ENCODE results near the gene FOXC1. TPM values are rescaled to one million over a fixed set of nuclear protein-coding genes. Genes with fewer than 3 reads are reported as not detected.

Gene FOXC1
- total RNA-seq, 1 experiment from 2014 or later, result 40.7 TPM

DNA sequence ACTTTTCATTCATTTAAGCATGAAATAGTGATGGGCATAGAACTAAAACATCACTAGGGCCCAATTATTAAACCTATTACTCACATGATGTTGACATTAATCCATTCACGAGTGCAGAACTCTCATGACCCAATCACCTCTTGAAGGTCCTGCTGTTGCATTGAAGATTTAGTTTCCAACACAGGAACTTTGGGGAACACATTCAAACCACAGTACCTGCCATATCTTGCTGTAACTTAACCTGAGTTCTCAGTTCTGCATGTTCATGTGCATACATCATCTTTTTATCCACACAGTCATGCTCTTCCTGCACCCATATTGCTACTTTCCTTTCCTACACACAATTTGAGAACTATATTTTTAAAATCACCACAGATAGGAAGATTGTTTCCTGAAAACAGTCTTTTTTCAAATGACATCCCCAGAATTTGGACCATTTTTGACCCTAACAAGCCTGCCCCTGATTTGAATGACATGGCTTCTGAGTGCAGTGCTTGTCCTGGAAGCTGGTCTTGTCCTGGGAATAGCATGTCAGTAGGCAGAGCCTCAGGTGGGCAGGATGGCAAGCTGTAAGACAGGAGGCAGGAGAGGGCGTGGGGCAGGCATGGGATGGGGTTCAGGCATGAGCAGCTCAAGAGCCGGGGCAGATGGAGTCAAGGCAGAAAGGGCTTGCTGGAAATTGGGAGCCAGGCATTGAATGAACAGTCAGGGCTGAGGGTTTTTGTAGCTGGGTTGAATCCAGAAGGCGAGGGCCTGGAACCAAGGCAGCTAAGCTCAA, 49.2 kb upstream of the FOXC1 start:
- Histone ChIP-seq H3K4me2 (ENCODE audit: low read length) (no peak overlapping the region), H3K79me2 (ENCODE audit: insufficient read depth, low read length) (no peaks in the 10 kb centered on the region), H3K9ac (ENCODE audit: low read length) (no peak overlapping the region), H3K4me3 (replicated peaks in 1 of 2; ENCODE audit: low read depth in 1 of 2, low read length in 2 of 2) (no peak overlapping the region), H3K36me3 (ENCODE audit: control insufficient read depth in 1 of 2, insufficient read depth in 2 of 2, low read length in 2 of 2) (no peaks in the 10 kb centered on the region), H2AFZ (ENCODE audit: low read depth, low read length, poor library complexity, severe bottlenecking) (no peak overlapping the region), H3K4me1 (ENCODE audit: control insufficient read depth in 1 of 2, insufficient read depth in 2 of 2, low read length in 2 of 2) (0 out of 4 replicates have a peak, but pooled peaks cover 0 to 3% of the 10 kb centered on the region in 2 experiments), H3K9me2 (ENCODE audit: insufficient read depth) (no peaks in the 10 kb centered on the region), H3K27ac (ENCODE audit: low read depth, low read length) (no peak overlapping the region), H3K9me3 (ENCODE audit: control insufficient read depth in 1 of 2, insufficient read depth in 1 of 2, low read depth in 1 of 2, low read length in 2 of 2) (no peaks in the 10 kb centered on the region), H3K27me3 (ENCODE audit: insufficient read depth, low read length) (no peaks in the 10 kb centered on the region), H4K20me1 (ENCODE audit: insufficient read depth) (no peaks in the 10 kb centered on the region)
- ChIA-PET CTCF (interaction anchor here (1.0 kb wide), 1 partner anchor 8 kb away, joined by 6 read pairs; no protein-coding TSS in a partner anchor), RAD21 (ENCODE audit: low non-redundant PET in 1 of 2, low total read pairs in 2 of 2, uncharacterized antibody in 2 of 2, unreplicated experiment in 2 of 2) (no interaction called here), POLR2A (no interaction called here)
- no peak for DNase-seq (ENCODE audit: low read depth, low spot score)
- BruUV-seq (replicated peaks), result no TSS peak
- TF ChIP-seq POLR2A (IDR thresholded peaks at IDR 0.05; ENCODE audit: borderline replicate concordance, extremely low read depth, insufficient read depth, insufficient read length), result no peak
- TF ChIP-seq TCF7L2 (IDR thresholded peaks at IDR 0.05; ENCODE audit: borderline replicate concordance, extremely low read depth, insufficient read depth, insufficient read length), result no peak
- no peak for TF ChIP-seq CBX3 (IDR thresholded peaks at IDR 0.05; ENCODE audit: low read depth)
- TF ChIP-seq YY1 (IDR thresholded peaks at IDR 0.05; ENCODE audit: extremely low read depth, insufficient replicate concordance, low read depth, low read length), result no peak
- no peak for ATAC-seq
- intact Hi-C loops (cut with micrococcal nuclease), result no loop called here

- intact Hi-C loops (cut with micrococcal nuclease), result no loop called here
- H4K20me1 ChIP-seq (ENCODE audit: insufficient read depth), result no peaks in the 10 kb centered on the region
- no peak overlapping the region for H3K9ac ChIP-seq (ENCODE audit: low read length)
- TF ChIP-seq CTCF (IDR thresholded peaks at IDR 0.05 in 2 of 3, conservative IDR thresholded peaks at IDR 0.05 in 1 of 3; ENCODE audit: borderline replicate concordance in 1 of 3, insufficient read depth in 1 of 3, low read depth in 2 of 3, low read length in 2 of 3) (no peak), EZH2 (IDR thresholded peaks at IDR 0.05) (no peak), ATF3 (IDR thresholded peaks at IDR 0.05) (no peak), EZH2phosphoT487 (IDR thresholded peaks at IDR 0.05; ENCODE audit: borderline replicate concordance) (no peak)
- TF ChIP-seq, protein P1, sequence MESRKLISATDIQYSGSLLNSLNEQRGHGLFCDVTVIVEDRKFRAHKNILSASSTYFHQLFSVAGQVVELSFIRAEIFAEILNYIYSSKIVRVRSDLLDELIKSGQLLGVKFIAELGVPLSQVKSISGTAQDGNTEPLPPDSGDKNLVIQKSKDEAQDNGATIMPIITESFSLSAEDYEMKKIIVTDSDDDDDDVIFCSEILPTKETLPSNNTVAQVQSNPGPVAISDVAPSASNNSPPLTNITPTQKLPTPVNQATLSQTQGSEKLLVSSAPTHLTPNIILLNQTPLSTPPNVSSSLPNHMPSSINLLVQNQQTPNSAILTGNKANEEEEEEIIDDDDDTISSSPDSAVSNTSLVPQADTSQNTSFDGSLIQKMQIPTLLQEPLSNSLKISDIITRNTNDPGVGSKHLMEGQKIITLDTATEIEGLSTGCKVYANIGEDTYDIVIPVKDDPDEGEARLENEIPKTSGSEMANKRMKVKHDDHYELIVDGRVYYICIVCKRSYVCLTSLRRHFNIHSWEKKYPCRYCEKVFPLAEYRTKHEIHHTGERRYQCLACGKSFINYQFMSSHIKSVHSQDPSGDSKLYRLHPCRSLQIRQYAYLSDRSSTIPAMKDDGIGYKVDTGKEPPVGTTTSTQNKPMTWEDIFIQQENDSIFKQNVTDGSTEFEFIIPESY (IDR thresholded peaks at IDR 0.05; ENCODE audit: extremely low read depth, insufficient replicate concordance, low read length), result no peak
- TF ChIP-seq, protein P2, sequence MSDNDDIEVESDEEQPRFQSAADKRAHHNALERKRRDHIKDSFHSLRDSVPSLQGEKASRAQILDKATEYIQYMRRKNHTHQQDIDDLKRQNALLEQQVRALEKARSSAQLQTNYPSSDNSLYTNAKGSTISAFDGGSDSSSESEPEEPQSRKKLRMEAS (IDR thresholded peaks at IDR 0.05), result no peak
- CTCF ChIA-PET, result interaction anchor here (1.0 to 2.8 kb wide), 2 partner anchors 9 kb away, joined by 6 to 12 read pairs; no protein-coding TSS in a partner anchor
- no TSS peak for BruUV-seq (replicated peaks)
- ATAC-seq (no peak), DNase-seq (ENCODE audit: low read depth, low spot score) (no peak)
- H3K27me3 ChIP-seq (ENCODE audit: insufficient read depth, low read length), result no peaks in the 10 kb centered on the region
- RAD21 ChIA-PET (ENCODE audit: low non-redundant PET in 1 of 2, low total read pairs in 2 of 2, uncharacterized antibody in 2 of 2, unreplicated experiment in 2 of 2), result no interaction called here
- no peaks in the 10 kb centered on the region for H3K9me2 ChIP-seq (ENCODE audit: insufficient read depth)
- no peak overlapping the region for H2AFZ ChIP-seq (ENCODE audit: low read depth, low read length, poor library complexity, severe bottlenecking)
- no peaks in the 10 kb centered on the region for H3K9me3 ChIP-seq (ENCODE audit: control insufficient read depth in 1 of 2, insufficient read depth in 1 of 2, low read depth in 1 of 2, low read length in 2 of 2)
- no peaks in the 10 kb centered on the region for H3K36me3 ChIP-seq (ENCODE audit: control insufficient read depth in 1 of 2, insufficient read depth in 2 of 2, low read length in 2 of 2)
- no peak overlapping the region for H3K27ac ChIP-seq (ENCODE audit: low read depth, low read length)
- 0 out of 4 replicates have a peak, but pooled peaks cover 0 to 3% of the 10 kb centered on the region in 2 experiments for H3K4me1 ChIP-seq (ENCODE audit: control insufficient read depth in 1 of 2, insufficient read depth in 2 of 2, low read length in 2 of 2)
- H3K4me2 ChIP-seq (ENCODE audit: low read length), result no peak overlapping the region
- POLR2A ChIA-PET, result no interaction called here
- H3K4me3 ChIP-seq (replicated peaks in 1 of 2; ENCODE audit: low read depth in 1 of 2, low read length in 2 of 2), result no peak overlapping the region
- no peaks in the 10 kb centered on the region for H3K79me2 ChIP-seq (ENCODE audit: insufficient read depth, low read length)
Measured at GRCh38 chr6:1561355-1561754, 48.4 kb upstream of the FOXC1 start.

All from HCT116 (cell line).